Stimulated activated CD8-positive, alpha-beta memory T cell treated with anti-CD3 and anti-CD28 coated beads, Interleukin-4, amount 100 ng/mL, for 4 hours (primary cell): Measurements from ENCODE around the gene PPM1M.

Experiments
- DNase-seq, 2 donors: peaks; one replicate each; pipeline ENCODE4 v3.0.0-alpha.2; 2020; ENCODE audit warnings: low read depth in 2 of 2, low spot score in 1 of 2

PPM1M gene

DNA sequence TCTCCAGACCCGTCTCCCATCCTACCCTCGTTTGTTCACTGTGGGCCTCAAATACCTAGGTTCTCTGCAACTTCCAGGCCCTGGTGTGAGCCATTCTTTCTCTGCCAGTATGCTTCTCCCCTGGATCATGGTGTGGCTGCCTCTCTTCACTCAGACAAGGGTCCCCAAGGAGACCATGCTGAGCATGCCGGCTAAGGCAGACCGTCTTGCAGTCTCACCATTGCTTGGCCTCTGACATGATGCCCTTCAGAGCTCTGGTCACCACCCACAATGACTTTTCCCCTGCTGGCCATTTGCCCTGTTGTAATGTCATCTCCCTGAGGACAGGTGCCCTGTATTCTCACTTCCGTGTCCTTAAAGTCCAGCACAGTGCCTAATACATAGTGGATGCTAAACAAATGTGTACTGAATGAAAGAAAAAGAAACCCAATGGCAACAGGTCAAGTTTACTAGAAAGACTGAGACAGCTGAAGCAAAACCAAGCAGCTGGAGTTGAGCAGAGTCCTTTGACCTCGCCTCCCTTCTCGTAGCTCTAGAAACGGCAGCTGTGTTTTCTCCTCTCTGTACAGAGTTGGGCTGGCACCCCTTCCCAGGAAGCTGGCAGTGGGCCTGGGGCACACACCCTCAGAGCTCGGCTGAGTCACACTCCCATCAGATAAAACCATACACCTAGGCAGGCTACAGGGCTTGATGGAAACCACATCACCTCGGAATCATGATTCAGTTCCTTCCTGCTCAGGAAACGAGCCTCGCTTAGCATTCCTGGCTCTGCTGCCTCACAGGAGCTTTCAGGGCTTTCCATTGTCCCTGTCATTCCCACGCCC, 28.8 kb upstream of the PPM1M start:
- peak in 1 of 2 donors; percentile 41 for DNase-seq

- DNase-seq = no peak
Measured at GRCh38 chr3:52217409-52217805, 28.2 kb upstream of the PPM1M start.

GRCh38 chr3:52218026-52218425, 27.5 kb upstream of the PPM1M start:
- no peak for DNase-seq

- no peak for DNase-seq
Measured at GRCh38 chr3:52218454-52218853, 27.1 kb upstream of the PPM1M start.

GRCh38 chr3:52218937-52219650, 26.5 kb upstream of the PPM1M start:
- DNase-seq = no peak

DNA sequence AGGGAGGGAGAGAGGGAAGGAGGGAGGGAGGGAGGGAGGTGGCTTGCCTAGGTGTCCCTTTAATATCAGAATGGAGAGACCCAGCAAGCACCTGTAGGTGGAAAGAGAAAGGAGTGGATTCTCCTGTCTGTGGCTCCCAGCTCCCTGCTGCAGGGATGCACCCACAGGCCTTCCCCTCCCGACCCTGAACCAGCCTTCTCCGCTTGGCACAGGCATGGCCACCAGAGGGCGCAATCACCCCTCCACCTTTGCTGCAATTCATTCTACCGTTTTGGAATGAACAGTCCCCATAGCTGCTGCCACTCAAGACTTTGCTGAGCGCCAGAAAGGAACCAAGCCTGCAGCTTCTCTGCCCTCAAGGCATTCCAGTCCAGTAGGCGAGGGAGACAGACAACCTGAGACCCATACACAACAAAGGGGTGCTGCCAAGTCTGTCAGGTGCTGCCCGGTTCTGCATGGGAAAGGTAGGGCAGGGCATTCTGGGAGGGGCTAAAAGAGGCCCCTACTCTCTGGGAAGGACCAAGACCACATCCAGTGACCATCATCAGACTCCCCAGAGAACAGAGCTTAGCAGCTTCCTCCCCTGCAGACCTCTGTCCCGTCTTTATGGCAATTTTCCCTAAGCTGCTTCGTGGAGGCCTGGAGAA, 25.1 kb upstream of the PPM1M start:
- DNase-seq = peak; percentile 59 to 88

DNA sequence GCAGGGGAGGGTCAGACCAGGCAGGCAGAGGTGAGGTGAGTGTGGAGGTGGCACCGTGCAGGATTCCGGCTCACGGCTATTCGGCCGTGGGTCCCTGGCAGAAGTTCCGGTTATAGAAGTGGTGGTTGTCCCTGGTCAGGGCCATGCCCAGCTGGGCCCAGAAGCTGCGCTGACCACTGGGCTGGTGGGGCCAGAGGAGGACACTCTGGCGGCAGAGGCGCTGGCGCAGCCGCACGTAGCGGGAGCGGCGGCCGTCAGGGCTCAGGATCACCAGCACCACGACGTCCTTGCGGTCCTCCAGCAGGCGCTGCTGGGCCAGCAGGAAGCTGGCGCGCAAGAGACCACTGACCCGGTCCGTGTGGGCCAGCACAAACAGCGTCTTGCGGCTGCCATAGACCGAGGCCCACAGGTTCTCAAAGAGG, 24.4 kb upstream of the PPM1M start:
- no peak for DNase-seq

DNA sequence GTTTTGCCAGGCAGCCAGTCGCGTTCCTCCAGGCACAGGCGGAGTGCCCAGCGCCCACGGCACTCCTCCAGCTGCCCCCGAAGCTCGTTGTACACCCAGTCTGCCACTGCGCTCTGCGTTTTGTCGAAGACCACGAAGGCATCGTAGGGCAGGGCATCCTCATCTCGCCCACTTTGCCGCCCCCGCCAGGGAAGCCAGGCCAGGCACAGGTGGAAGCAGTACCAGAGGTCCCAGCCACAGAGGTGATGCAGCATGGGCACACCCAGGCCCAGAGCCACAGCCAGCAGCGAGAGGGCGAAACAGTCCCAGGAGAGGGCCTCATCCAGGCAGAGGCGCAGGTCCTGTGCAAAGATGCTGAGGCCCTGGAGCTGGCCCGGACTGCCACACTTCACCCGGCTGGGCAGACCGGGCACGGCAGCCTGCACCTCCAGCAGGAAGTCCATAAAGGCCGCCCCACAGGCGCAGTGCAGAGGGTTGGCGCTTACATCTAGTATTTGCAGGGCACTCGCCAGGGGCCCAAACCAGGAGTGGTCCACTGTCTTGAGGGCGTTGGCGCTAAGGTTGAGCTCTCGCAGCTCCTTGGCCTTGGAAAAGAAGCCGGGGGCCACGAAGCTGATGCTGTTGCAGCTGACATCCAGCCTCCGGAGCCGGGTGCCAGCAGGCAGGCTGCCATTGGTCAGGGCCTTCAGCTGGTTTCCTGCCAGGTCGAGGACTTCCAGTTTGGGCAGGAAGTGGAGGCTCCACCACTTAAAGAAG, 23.8 kb upstream of the PPM1M start:
- DNase-seq = no peak

GRCh38 chr3:52222319-52223221, 23.0 kb upstream of the PPM1M start:
- no peak for DNase-seq

- no peak for DNase-seq
Measured at GRCh38 chr3:52223449-52224408, 21.8 kb upstream of the PPM1M start.

- DNase-seq = no peak
Measured at GRCh38 chr3:52225452-52226228, 19.9 kb upstream of the PPM1M start, which contains the start of gene TLR9. TLR9 (minus strand) TSS chr3:52225645; CDS start chr3:52225529, 116 bp downstream.

DNA sequence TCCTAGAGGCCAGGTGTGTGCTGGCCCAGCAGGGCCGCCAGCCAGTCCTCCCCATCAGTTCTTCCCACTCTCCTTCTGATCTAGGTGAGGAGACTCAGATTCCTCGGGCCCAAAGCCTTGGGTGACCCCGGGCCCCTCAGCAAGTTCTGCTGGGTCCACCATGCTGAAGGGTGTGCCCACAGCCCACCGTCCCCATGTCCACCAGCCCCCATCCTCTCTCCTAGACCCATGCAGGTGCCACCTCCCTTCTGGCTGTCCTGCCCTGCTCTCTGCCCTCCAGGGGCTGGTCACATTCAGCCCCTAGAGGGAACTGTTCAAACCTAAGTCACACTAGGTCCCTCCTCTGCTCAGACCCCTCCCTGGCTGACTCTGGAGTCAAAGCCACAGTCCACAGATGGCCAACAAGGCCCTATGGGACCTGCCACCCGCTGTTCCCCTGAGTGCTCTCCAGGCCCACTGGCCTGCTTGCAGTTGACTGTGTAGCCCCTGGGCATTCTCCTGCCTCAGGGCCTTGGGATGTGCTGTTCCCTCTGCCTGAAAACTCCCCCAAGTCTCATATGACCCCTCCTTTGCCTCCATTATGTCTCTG, 19.2 kb upstream of the PPM1M start:
- no peak for DNase-seq

- DNase-seq = no peak
Measured at GRCh38 chr3:52227117-52227516, 18.4 kb upstream of the PPM1M start.

DNA sequence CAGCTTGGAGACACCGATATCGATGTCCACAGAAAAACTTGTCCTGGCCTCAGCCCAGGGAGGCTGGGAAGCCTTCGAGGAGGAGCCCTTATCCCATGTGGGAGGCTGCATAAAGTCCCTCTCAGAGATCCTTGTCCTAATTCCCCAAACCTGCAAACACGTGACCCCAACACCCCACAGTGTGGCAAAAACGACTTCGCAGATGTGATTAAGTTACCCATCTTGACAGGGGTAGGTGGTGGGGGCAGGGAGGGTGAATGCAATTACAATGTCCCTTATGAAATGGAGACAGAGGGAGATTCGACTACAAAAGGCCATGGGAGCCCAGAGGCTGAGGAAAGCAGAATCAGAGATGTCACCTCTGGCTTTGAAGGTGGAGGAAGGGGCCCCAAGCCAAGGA, 17.8 kb upstream of the PPM1M start:
- DNase-seq = no peak

- no peak for DNase-seq
Measured at GRCh38 chr3:52228266-52228665, 17.3 kb upstream of the PPM1M start.

GRCh38 chr3:52228751-52229291, 16.7 kb upstream of the PPM1M start:
- no peak for DNase-seq

- DNase-seq = no peak
Measured at GRCh38 chr3:52229656-52230055, 15.9 kb upstream of the PPM1M start.

- no peak for DNase-seq
Measured at GRCh38 chr3:52230461-52230860, 15.1 kb upstream of the PPM1M start.
